Stimulated activated CD8-positive, alpha-beta memory T cell treated with anti-CD3 and anti-CD28 coated beads, Interleukin-4, amount 100 ng/mL, for 1 hour (primary cell): ENCODE results near the gene ABTB2.

Source experiments
- DNase-seq, 2 donors: peaks; one replicate each; pipeline ENCODE4 v3.0.0-alpha.2; 2020; ENCODE audit warnings: low read depth in 2 of 2, low spot score in 1 of 2

The ABTB2 gene

DNA sequence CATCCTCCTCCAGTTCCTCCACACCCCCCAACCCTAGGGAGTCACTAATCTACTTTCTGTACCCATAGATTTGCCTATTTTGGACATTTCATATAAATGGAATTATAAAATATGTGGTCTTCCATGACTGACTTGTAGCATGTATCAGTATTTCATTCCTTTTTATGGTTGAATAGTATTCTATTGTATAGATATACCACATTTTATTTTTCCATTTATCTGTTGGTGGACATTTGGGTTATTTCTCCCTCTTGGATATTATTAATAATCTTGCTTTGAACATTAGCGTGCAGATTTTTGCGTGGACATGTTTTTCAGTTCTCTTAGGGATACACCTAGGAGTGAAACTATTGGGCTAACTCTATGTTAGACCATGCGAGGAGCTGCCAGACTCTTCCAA is 229.0 kb downstream of the ABTB2 start:
- DNase-seq: no peak

DNA sequence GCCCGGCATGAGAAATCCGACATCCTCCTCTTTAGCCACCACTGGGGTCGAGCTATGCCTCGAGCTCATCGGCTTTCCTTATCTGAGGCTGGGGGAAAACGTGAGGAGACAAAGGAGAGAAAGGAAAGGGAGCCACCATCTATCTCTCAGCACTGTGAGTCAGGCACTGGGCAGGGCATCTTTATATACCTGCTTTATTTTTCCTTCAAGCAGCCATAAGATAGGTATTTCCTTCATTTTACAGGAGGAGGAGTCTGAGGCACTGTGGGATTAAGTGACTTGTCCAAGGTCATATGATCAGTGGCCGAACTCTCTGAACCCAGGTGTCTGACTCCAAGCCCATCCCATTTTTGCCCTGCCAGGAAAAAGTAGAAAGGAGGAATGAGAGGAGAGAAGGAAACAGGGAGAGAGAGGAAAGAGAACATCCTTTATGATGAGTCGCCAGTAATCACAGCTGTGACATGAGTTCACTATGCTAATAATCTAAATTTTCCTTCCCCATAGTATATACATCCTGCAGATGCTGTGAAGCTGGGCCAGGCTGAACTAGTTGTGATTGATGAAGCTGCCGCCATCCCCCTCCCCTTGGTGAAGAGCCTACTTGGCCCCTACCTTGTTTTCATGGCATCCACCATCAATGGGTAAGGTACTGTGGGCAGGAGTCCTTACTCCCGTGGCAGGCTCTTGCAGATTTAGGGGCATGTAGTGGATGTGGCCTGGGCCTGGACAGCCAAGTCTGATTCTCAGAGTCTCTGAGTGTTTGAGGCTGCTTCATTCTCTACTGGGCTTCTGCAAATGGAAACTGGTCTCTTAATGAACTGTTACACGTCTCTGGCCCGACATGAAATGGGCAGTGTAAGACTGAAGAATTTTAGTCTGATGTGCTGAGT is 230.6 kb downstream of the ABTB2 start:
- DNase-seq: no peak

DNA sequence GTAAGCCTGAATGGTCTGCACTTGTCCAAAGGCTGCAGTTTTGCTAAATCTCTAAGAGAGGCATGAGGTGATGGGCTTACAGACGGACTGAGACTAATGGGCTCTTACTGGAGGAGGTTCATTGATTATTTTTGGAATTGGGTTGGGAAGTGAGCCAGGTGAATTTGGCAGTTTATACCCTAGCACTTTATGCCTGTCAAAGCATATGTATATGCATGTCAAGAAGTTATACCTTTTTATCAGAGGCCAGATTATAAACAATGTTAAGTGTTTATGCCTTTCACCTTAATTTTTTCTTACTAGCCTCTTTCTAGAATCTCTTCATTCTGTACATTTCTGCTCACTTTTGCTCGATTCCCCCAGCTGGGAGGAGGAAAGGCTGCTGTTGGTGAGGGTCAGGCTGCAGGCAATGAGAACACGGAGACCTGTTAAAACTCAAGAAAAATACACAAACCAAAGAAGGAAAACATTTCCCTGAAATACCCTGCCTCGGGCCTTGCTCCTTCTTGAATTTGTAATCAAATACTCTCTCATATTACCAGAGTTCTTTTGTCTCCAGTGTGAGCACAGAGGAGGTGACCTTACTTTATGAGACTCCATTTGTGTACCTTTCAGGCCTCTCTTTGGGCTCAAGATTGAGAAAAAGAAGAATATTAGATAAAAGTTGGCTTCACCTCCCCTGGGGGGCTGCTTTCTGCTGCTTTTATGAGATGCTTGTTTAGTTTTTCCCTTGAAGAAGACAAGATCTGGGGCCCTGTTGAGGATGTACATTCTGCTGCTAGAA is 232.7 kb downstream of the ABTB2 start:
- no peak for DNase-seq

DNA sequence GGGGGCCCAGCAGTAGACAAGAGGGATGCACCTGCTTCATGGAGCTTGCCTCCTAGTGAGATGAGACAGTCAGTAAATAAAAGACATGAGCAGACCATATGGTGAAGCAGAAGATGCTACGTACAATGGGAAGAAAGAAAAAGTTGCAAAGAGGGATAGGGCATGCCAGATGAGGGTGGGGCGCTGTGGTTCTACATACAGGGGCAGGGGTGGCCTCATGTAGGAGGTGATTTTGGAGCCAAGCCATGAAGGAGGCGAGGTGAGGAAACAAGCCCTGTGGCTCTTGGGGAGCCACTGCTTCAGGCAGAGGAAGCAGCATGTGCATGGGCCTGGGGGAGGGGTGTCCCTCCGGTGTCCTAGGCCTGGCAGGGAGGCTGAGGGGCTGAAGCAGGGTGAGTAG is 237.2 kb downstream of the ABTB2 start:
- no peak for DNase-seq

DNA sequence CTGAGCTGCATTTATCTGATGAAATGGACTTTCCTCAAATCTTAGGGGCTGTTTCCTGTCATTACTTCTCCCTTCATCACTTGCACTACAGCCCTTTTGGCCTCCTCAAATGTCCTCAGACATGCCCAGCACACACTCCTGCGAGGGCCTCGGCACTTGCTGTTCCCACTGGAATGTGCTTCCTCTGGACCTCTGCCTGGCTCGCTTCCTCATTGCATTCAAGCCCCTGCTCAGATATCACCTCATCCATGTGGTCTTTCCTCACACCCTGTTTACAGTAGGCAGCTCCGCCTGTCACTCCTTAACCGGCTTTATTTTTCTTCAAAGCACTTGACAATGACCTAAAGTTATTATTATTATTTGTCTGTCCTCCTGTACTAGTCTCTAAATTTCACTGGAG is 243.3 kb downstream of the ABTB2 start:
- no peak for DNase-seq

DNA sequence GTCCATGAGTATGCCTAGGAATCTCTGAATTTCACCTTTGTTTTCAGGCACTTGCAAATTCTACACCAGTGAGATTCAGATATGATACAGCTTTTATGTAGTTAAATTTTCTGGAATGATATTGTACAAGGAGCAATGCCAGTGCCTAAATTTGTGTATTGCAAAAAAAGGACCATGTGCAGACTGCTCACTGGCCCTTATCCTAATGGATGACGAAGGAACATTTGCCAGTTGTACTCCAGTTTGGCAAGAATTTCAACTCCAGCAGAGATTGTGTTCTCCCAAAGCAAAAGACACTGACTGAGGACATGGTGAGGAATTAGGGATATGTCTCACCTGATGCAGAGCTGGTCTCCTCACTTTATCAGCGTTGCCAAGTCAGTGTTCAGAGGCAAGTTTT is 243.8 kb downstream of the ABTB2 start:
- DNase-seq: no peak

DNA sequence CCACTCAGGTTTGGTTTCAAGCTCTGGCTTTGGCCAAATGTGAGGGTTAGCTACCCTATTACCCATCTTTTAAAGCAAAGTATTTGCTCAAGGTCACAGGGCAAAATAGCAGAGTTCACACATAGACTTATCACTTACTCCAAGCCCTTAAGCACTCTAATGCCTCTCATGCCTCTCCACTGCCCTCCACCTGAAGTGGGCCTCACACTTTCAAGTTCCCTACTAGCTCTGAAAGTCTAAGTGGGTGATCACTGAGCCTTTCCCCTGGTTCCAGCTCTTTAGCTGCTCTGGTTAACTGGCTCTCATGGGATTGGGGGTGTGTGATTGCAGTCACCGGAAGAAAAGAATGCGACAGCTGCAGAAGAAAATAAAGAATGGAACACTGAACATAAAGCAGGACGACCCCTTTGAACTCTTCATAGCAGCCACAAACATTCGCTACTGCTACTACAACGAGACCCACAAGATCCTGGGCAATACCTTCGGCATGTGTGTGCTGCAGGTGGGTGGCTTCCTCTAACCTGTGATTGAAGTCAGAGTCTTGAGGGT is 246.0 kb downstream of the ABTB2 start:
- DNase-seq: no peak

DNA sequence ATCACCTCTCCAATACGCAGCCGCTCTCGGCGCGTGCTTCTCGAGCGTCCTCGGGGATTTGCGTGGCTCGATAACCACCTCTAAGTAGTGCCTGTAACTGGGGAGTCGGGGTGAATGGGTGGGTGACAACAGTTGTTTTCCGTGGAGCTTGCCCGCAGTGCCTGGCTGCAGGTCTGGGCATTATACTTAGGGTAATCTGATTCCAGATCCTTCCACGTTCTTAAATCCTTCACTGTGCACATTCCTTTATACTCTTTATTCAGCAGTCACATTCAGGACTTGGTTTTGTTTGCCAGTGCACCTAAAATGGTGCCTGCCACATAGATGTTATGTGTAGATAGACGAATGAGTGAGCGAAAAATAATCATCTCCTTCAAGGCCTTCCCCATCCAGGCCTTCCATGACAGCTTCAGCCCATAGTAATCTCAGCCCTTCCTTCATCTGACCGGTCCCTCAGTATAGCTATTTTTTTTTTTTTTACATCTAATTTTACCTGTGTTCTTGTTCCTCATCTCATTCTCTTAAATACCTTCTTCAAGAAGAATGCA is 251.8 kb downstream of the ABTB2 start:
- no peak for DNase-seq

DNA sequence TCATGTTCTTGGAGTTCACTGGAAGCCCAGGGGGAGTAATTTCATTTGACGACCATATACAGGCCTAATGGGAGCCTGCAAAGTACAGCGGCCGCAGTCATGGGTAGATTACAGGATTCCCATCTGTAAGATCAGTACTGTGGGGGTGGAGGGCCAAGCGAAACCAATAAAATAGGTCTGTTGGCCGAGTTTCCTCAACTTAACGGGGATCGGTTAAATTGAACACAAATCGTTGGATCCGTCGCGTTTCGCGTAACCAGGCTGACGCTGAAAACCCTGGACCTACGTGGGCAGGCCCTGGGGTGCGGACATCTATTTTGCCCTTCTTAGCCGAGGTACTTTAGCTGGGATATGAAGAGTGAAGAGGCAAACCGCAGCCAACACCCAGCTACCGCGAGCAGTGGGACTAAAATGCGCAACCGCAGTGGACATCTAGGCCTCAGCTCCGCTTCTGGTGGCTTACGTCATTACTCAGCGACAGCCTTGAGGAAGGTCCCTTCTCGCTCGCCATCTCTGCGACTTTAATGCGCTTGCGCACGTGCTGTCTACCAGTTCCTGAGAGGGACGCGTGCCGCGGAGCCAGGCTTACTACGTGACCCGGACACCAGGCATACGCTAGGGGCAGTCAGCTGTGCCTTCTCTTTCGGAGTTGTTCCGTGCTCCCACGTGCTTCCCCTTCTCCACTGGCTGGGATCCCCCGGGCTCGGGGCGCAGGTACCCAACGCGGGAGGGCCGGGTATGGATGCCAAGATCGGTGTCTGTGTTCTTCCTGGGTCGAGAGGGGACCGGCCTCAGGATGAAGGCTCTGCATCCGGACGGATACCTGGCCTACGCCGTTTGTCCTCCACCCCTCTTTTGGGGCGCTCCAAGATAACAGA is 252.5 kb downstream of the ABTB2 start, which contains the start of gene NAT10:
TSS of gene NAT10 (plus strand) at position 551 of the 878 bp plus-strand sequence. CDS start 2,597 bp downstream, outside the sequence.
- DNase-seq: peak; percentile 96 to 98

DNA sequence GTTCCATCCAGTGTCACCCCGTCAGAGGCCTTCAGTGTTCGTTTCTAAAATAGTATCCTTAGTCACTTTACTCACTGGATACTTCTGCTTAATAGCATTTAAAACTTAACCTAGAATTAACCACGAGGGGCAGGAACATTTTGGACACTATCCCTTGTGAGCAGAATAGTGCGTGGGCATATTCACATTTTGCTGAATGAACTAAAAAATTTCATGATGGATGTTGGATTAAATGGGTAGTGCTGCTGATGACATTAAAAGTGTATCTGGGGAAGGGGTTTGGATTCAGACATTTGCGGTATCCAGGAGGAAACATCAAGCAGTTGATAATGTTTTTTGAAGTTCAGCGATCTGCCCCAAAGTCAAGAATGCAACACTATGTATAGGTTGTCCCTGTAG is 253.1 kb downstream of the ABTB2 start:
- no peak for DNase-seq
